Measurements from ENCODE around the gene ZFYVE1.
"Not testable (repeated sequence)": the region's sequence is repeated elsewhere in the genome, so short reads cannot be mapped to it uniquely, and the experiment has no call there.

ZFYVE1 gene

GRCh38 chr14:73000073-73000472, 26.8 kb downstream of the ZFYVE1 start:
- no peak for DNase-seq (ENCODE audit: low spot score)

DNA sequence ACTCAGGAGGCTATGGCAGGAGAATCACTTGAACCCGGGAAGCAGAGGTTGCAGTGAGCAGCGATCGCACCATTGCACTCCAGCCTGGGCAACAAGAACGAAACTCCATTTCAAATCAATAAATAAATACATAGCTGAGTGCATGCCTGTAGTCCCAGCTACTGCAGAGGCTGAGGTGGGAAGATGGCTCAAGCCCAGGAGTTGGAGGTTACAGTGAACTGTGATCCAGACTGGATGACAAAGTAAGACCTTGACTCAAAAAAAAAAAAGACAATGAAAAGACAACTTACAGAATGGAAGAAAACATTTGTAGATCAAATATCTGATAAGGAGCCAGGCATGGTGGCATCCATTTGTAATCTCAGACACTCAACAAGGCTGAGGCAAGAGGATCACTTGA, 27.6 kb downstream of the ZFYVE1 start:
- no peak for DNase-seq (ENCODE audit: low spot score)

- no peak for DNase-seq (ENCODE audit: low spot score)
Observed at GRCh38 chr14:72998252-72998903, 28.5 kb downstream of the ZFYVE1 start.

GRCh38 chr14:72996916-72997315, 30.0 kb downstream of the ZFYVE1 start:
- DNase-seq (ENCODE audit: low spot score): no peak

- DNase-seq (ENCODE audit: low spot score): no peak
Observed at GRCh38 chr14:72990171-72990570, 36.7 kb downstream of the ZFYVE1 start.

GRCh38 chr14:72986857-72987256, 40.0 kb downstream of the ZFYVE1 start:
- no peak for DNase-seq (ENCODE audit: low spot score)

GRCh38 chr14:72986214-72986613, 40.7 kb downstream of the ZFYVE1 start:
- DNase-seq (ENCODE audit: low spot score): no peak

- no peak for DNase-seq (ENCODE audit: low spot score)
Observed at GRCh38 chr14:72982146-72982708, 44.7 kb downstream of the ZFYVE1 start.

- DNase-seq (ENCODE audit: low spot score): no peak
Observed at GRCh38 chr14:72980863-72981262, 46.0 kb downstream of the ZFYVE1 start.

- DNase-seq (ENCODE audit: low spot score): no peak
Observed at GRCh38 chr14:72978856-72979255, 48.0 kb downstream of the ZFYVE1 start.

DNA sequence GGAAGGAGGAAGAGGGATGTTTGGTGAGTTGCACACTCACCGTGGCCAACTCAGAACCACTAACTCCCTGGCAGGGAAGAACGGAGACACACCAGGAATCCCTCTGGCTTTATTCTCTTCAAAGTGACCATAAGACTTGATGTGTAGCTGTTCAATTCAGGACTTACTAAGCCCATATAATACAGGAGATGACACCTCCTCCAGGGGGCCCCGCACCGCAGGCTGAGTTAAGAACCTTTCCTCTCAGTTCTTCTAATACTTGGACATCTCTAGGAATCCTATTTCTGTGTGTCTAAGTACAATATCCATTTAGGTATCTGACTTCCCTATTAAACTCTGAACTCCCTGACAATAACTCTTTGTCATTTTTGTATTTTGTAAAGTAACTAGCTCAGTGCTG, 51.1 kb downstream of the ZFYVE1 start:
- peak; percentile 34 for DNase-seq (ENCODE audit: low spot score)

GRCh38 chr14:72974661-72975060, 52.2 kb downstream of the ZFYVE1 start:
- DNase-seq (ENCODE audit: low spot score): no peak

DNA sequence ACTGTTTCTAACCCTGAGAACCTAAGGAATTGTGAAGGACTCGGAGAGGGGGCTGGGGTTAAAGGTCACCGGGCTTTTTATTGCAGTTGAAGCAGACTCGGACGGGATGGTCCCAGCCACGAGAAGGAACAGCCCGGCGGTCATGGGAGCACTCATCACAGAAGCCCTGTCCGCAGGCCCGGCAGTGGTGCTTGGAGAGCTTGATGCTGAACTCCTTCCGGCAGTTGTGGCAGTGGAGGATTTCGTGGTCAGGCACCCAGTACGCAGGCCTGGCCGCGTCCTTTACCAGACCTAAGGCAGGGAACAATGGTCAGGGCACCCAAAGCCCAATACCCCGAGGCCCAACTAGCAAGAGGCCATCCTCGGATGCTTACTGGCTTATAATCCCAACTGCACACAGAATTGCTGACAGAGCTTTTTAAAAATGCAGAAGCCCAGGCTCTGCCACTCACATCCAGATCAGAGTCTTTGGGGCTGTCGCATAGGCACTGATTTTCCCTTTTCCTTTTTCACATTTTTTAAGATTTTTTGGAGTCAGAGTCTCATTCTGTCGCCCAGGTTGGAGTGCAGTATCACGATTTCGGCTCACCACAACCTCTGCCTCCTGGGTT, 56.0 kb downstream of the ZFYVE1 start:
- no peak for DNase-seq (ENCODE audit: low spot score)

GRCh38 chr14:72970058-72970630, 56.8 kb downstream of the ZFYVE1 start:
- DNase-seq (ENCODE audit: low spot score): no peak

- DNase-seq (ENCODE audit: low spot score): no peak
Observed at GRCh38 chr14:72968316-72968715, 58.6 kb downstream of the ZFYVE1 start.

DNA sequence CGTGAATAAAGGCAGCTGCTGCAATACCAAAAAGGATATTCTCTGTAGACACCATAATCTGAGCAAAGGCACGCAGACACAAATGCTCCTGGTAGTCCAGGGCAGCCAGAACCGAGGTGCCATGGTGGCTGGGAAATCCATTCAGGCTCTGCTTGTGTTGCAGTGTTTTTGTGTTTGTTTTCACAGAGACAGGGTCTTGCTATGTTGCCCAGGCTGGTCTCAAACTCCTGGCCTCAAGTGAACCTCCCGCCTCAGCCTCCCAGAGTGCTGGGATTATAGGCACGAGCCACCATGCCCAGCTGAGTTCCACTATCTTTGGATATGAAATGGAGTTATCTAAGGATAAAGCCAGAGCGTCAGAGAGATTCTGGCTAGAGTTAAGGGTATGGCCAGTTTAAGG, 60.9 kb downstream of the ZFYVE1 start:
- no peak for DNase-seq (ENCODE audit: low spot score)

- no peak for DNase-seq (ENCODE audit: low spot score)
Observed at GRCh38 chr14:72965249-72965648, 61.7 kb downstream of the ZFYVE1 start.

GRCh38 chr14:72962829-72963312, 64.0 kb downstream of the ZFYVE1 start:
- DNase-seq (ENCODE audit: low spot score): no peak

DNA sequence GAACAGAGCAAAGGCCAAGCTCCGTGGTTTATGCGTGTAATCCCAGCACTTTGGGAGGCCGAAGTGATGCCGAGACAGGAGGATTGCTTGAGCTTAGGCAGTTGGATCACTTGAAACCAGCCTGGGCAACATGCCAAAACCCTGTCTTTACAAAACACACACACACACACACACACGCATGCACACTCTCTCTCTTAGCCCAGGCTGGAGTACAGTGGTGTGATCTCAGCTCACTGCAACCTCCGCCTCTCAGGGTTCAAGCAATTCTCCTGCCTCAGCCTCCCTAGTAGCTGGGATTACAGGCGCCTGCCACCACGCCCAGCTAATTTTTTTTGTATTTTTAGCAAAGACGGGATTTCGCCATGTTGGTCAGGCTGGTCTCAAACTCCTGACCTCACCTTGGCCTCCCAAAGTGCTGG, 64.6 kb downstream of the ZFYVE1 start:
- DNase-seq (ENCODE audit: low spot score): not testable (repeated sequence)

- no peak for DNase-seq (ENCODE audit: low spot score)
Observed at GRCh38 chr14:72961579-72962335, 65.1 kb downstream of the ZFYVE1 start.

GRCh38 chr14:72961016-72961415, 65.9 kb downstream of the ZFYVE1 start:
- not testable (repeated sequence) for DNase-seq (ENCODE audit: low spot score)

- DNase-seq (ENCODE audit: low spot score): no peak
Observed at GRCh38 chr14:72958548-72958947, 68.4 kb downstream of the ZFYVE1 start.

Data from hematopoietic multipotent progenitor cell treated with erythropoietin and hydrocortisone succinate and interleukin-3 and kit ligand, for 15 days (in vitro differentiated cells).